Testis (tissue), 2 donors: ENCODE data around the gene ASNSD1.

Experiments
- POLR2A ChIP-seq: fragments of 450-650 bp; IDR thresholded peaks from one replicate; pipeline ENCODE4 v1.6.1; 2017; ENCODE audit warnings: antibody characterized with exemption, mild to moderate bottlenecking, moderate library complexity
- TF ChIP-seq, protein P1 (sequence below), 3 experiments: fragments of 450-650 bp in 2 of 3; fragments of 200-600 bp in 1 of 3; sonication (generic) in 1 of 3; IDR thresholded peaks; one replicate each; pipeline ENCODE4 v1.5.1; 2016 to 2019; ENCODE audit warnings: antibody characterized with exemption in 3 of 3, mild to moderate bottlenecking in 2 of 3, moderate library complexity in 1 of 3

DNA sequence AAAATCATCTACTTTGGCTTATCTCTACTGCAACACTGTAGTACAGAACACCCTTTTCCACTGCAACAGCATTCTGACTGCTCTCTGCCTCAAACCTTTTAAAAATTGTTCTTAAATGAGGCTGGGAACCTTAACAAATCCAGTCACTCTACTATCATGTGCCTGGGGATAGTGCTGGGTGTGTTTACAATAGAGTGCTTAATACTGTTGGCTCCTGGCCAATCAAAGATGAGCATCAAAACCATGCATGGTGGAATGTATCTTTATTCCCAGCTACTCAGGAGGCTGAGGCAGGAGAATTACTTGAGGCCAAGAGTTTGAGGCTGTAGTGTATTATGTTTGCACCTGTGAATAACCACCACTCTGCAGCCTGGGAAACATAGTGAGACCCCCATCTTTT lies 20.6 kb downstream of the ASNSD1 start:
- no peak for TF ChIP-seq POLR2A
- TF ChIP-seq, protein P1, sequence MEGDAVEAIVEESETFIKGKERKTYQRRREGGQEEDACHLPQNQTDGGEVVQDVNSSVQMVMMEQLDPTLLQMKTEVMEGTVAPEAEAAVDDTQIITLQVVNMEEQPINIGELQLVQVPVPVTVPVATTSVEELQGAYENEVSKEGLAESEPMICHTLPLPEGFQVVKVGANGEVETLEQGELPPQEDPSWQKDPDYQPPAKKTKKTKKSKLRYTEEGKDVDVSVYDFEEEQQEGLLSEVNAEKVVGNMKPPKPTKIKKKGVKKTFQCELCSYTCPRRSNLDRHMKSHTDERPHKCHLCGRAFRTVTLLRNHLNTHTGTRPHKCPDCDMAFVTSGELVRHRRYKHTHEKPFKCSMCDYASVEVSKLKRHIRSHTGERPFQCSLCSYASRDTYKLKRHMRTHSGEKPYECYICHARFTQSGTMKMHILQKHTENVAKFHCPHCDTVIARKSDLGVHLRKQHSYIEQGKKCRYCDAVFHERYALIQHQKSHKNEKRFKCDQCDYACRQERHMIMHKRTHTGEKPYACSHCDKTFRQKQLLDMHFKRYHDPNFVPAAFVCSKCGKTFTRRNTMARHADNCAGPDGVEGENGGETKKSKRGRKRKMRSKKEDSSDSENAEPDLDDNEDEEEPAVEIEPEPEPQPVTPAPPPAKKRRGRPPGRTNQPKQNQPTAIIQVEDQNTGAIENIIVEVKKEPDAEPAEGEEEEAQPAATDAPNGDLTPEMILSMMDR (IDR thresholded peaks at IDR 0.05), result no peak
